Left forelimb (tissue), 1 donor: Measurements from ENCODE around the gene CCDC86.
"Not testable (repeated sequence)": the region's sequence is repeated elsewhere in the genome, so short reads cannot be mapped to it uniquely, and the experiment has no call there.

ENCODE experiments used
- DNase-seq: peaks from one replicate; pipeline ENCODE4 v3.0.0-alpha.2; 2018; ENCODE audit warnings: low spot score

CCDC86 gene, protein sequence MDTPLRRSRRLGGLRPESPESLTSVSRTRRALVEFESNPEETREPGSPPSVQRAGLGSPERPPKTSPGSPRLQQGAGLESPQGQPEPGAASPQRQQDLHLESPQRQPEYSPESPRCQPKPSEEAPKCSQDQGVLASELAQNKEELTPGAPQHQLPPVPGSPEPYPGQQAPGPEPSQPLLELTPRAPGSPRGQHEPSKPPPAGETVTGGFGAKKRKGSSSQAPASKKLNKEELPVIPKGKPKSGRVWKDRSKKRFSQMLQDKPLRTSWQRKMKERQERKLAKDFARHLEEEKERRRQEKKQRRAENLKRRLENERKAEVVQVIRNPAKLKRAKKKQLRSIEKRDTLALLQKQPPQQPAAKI

DNA sequence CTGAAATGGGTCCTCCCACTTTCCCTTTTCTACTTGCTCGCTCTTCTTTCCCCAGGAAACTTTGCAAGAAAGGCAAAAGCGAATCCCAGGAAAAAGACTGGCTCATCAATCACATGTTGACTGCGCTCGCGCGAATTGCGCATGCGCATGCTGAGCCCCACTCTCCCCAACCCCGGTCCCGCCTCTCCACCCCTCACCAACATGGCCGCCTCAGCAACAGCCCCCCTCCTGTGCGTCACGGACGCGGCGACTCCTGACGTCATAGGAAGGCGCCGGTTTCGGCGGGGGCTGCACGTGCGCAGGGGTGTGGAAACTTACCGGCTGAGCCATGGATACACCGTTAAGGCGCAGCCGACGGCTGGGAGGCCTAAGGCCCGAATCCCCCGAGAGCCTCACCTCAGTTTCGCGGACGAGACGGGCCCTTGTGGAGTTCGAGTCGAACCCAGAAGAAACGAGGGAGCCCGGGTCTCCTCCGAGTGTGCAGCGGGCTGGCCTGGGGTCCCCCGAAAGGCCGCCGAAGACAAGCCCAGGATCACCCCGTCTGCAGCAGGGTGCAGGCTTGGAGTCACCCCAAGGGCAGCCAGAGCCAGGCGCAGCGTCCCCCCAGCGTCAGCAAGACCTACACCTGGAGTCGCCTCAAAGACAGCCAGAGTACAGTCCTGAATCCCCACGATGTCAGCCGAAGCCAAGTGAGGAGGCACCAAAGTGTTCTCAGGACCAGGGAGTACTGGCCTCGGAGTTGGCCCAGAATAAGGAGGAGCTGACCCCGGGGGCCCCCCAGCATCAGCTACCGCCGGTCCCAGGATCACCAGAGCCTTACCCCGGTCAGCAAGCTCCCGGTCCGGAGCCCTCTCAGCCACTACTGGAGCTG is at the start of gene CCDC86:
CCDC86 (plus strand) TSS at position 317 of the 871 bp plus-strand sequence; CDS start at position 329, 12 bp downstream.
- peak; percentile 99 for DNase-seq

DNA sequence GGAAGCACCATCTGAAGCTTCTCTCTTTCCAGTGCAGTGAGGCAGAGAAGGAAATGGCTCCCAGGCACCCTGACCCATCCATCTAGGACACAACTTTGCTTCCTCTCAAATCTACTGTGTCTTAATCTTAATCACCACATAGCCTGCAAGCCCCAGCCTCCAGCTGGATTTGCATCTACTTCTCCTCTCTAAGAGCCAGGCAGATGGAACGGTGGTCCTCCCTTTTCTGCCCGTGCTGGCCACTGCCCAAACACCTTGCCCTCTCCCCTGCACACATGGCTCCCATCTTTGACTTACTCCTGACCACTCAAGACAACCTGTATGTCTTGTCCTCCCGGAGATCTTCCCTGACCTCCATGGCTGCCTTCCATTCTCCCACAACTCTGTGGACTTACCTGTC is 49.4 kb upstream of the CCDC86 start:
- DNase-seq = no peak

DNA sequence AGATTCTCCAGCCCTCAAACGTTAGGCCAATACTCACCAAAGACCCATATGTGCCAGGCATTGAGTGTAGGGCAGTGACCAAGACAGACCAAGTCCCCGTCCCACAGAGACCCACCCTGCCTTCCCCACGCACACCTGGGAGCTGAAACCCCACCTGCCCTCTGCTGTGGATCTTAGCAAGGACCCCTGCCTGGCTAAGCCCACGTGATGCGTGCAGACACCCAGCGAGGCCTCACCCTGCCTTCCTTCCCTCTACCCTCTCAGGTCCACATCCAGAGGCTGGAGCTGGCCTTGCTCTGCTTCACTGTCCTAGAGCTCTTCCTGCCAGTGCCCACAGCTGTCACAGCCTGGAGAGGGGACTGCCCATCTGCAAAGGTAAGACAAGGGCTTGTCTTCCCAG is 46.6 kb upstream of the CCDC86 start:
- DNase-seq = no peak

DNA sequence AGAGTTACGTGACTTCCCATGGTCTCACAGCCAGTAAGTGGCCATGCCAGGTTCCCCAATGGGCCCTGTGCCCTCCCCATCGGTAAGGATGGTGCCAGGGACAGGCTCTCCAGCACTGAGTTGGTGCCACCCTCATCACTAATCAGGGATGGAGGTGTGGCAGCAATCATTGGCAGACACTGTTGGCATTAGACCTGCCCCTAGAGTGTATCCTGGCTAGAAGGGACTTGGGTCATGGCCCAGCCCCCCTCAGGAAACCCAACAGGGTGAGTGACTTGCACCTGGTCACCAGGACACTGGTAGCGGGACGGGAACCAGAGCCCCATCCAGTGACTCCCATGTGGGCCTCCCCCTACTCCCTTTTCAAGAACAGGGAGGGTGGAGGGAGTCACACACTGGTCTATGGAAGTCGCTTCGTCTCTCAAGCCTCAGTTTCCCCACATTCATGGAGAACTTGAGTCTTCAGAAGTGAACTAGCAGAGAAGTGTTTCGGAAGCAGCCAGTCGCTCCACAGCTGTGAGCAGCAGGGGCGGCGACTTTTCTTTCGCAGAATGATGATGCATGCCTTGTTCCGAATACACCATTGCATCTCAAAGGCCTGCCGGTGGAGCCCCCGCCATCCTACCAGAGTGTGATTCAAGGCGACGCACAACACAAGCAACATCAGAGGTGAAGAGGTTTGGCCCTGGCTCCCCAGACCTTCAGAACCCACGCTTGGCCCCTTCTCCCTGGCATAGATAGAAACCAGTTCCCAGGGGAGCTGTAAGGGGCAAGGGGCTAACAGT is 43.9 kb upstream of the CCDC86 start:
- no peak for DNase-seq

DNA sequence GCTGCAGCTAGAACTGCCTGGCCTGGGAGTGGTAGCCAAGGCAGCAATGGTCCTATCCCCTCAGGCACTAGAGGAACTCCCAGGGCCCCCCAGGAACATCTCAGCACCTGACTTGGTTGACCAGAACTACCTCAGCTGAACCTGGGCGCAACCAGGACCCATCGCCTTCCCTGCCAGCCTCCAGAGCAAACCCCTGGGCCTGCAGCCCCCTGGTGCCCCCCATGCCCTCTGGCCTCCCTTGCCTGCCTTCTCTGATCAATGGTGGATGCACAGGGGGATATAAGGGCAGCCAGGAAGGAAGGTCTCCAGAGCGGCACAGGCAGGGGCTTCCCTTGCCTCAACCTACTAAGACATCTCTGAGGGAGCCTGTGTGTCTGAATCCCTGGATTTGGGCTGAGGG is 43.3 kb upstream of the CCDC86 start:
- no peak for DNase-seq

DNA sequence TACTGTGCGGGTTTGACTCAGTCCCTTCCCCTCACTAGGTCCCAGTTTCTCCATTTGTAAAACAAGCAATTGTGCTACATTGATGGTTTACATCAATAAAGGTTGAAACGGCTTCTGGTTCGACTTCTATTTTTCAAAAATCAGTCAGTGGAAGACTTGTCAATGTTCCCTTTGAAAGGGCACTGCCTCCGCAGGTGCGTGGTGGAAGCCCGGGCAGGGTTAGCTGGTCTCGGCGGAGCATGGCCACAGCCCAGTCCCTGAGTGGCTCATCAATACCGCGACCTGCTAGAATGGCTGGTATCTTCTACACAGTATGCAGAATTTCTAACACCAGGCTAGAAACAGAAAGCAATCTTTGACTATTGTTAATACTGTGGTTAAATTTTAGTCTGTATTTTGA is 40.7 kb upstream of the CCDC86 start:
- no peak for DNase-seq

DNA sequence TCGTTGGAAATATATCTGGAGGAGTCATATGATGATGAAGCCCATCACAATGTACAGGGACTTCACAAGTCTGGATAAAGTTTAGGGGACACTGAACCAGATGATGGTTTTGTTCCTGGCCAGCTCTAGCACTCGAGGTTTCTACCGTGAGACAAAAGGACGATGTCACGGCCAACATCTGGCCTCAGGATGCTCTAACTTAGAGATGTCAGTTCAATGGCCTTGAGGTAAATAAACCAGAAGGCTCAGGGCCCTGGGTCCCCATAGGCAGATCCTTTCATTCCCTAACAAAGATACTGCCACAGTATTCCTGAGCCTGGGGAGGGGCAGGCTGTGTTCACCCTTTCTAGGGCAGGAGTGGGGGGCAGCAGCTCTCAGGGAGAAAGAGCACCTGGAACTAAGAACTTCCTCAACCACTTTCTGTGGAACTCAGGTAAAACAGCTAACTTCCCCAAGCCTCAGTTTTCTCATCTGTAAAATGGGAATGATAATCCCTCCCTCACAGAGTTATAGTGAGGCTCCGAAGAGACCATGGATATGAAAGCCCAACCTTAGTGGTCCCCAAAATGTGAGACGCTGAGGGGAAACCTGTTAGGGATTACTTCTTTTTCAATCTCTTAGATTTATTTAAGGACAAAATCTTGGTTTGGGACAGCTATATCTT is 38.5 kb upstream of the CCDC86 start:
- no peak for DNase-seq

DNA sequence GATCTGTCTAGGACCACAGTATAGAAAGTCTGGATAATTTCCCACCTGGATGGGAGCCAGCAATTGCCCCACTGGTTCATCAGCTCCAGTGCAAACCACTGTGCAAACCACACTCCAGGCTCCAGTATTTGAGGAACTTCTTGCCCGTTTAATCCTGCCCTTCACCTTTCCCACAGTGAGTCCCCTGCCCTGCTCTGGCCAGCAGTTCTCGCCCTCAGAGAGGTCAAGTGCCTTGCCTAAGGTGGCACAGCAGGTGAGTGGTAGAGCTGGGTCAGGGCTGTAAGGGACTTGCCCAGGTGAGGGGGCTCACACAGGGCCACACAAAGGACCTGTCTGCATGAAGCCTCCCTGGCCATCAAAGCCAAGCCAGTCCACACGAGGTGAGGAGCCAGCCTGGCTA is 32.7 kb upstream of the CCDC86 start:
- DNase-seq = no peak

DNA sequence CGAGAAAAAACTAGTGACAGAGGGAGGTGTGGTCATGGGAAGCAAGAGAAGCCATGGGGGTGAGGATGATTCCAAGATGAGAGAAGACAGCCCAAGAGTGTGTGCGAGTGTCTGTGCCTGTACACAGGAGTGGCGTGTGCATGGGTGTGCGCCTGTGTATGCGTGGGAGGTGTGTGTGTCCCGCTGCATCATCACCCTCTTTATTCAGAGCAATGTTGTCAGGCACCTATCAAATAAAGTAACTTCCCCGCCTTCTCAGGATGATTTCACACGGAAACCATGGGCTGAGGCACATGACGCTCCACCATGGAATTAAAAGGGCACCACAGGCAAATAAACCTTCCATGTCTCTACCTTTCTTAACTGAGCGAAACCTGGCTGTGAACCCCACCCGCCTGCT is 32.2 kb upstream of the CCDC86 start:
- no peak for DNase-seq

DNA sequence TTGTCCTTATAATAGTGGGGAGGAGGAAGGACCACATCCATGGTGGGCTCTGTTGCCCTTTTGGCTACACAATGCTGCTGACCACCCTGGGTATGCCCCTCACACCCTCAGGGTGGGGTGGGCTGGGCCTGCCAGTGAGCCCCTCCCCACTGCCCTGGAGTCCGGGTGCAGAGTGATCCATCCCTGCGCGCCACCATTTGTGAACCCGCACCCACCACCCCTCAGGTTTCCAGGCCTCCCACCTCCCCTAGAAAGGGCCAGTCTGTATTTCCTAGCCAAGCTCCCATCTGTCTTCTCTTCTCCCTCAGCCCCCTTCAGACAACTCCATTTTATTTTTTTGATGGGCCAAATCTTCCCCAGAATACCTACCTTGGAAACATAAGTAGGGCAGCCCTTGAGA is 31.8 kb upstream of the CCDC86 start:
- no peak for DNase-seq

DNA sequence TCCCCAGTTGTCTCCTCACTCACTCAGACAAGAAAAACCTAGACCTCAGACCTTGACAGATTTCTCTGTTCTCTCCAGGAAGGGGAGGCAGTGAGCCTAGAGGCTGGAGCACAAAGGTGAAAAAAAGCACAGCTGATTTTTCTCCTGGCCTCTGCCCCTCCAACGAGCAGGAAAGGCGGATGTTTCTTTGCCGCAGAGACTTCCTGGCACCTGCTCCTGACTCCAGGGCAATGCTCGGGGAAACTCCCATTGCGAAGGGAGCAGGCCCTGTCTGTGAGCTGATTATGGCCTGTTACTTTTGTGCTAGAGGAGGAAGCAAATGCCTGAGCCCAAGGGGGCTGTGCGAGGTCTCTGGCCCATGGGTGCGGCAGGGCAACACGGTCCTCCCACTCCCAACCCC is 31.3 kb upstream of the CCDC86 start:
- DNase-seq = no peak

DNA sequence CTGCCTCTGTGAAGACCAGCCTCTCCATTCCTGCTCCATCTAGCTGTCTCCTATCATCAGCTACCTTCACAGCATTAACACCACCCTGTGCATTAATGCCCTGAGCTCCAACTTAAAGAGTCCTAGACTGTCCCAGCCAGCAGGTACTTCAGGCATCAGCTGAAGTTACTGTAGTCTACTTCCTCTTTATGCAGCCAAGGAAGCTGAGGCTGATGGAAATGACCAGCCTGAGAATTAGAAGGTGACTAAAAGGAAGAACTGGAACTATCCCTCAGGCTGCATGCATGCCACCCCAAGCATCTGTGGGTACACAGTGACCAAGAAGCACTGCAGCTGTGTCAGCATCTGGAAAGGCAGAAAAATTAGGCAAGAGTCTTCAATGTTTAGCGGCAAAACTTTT is 28.6 kb upstream of the CCDC86 start:
- DNase-seq = no peak

DNA sequence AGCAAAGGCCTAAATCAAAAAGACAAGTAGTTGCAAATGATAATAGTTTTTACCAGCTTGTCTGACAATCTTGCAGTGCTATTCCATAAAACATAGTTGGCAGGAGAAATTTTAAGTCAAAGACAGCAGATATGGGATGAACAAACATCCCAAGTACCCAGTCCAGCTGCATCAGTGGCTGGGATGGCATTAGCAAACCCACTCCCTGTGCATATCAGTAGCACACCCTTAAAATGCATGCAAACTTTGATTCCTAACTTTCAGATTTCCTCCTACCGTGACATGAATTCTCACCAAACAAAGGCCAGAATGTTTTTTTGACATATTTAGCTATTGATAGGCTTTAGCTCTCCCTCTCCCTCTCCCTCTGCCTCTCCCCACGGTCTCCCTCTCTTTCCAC is 27.8 kb upstream of the CCDC86 start:
- no peak for DNase-seq

DNA sequence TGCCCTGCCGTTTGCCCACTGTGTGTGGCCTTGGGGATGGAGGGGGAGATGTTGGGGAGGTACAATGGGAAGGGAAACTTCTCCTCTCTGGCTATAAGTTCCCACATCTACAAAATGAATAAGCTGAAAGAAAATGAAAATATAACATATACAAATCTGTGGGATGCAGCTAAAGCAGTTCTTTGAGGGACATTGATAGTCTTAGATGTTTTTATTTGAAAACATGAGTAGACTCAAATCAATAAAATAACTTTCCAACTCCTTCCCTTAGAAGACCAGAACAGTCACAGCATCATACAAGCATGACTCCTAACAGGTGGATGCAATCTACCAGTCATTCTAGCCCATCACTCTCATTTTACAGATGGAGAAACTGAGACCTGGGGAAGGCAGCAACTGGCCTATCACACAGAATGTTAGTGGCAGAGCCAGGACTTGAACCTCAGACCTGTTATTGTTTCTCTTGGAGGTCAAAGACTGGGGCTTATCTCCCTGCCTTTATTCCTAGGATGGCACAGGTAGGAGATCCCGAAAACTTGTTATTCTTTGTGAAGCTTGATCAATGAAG is 25.2 kb upstream of the CCDC86 start:
- no peak for DNase-seq

DNA sequence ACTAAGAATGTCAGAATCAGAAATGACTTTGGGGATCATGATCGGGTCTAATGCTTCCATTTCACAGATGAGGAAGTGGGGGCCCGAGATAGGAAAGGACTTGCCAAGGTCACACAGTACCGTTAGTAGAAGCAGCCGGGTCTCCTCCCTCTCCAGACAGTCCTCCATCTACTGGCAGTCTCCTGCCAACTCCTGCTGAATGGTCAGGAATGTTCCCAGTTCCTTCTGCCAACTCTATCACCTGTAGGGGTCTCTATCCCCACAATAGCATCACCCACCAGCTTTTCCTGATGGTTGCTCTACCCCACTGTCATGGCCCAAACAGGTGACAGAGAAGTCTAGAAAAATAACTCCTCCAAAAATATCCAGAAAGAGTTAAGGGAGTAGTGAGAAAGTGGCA is 23.9 kb upstream of the CCDC86 start:
- no peak for DNase-seq

DNA sequence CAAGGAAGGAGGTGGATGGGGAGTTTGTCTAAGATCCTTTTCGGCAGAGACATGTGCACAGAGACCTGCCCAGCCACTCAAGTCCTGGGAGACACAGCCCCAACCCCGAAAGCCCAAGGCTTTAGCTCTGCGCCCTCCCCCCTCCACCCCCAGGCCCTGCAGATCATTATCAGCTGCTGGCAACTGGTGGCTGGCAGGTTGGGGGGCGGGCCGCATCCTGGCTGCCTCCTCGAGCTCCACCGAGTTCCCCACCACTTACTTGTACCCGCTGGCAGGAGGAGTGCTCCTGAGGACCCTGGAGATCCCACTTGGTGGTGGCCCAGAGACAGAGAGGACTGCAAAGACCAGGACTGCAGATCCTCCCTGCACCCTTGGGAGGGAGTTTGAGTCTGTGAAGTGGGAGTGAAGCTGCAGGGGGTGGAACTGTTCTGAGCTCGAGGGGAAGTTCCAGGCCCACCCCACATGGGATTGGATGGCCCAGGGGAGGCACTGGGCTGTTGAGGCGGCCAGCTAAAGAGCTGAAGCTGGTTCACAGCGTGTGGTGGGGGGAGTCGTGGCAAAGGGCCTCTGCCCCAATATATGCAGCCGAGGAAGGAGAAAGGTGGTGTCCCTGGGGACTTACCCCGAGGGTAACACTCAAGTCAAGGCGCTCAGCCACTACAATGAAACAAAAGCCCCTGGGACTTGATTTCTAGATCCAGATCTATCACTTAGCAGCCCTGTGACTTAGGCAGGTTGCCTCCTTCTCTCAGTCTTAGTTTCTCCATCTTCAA is 19.9 kb upstream of the CCDC86 start:
- DNase-seq = no peak

DNA sequence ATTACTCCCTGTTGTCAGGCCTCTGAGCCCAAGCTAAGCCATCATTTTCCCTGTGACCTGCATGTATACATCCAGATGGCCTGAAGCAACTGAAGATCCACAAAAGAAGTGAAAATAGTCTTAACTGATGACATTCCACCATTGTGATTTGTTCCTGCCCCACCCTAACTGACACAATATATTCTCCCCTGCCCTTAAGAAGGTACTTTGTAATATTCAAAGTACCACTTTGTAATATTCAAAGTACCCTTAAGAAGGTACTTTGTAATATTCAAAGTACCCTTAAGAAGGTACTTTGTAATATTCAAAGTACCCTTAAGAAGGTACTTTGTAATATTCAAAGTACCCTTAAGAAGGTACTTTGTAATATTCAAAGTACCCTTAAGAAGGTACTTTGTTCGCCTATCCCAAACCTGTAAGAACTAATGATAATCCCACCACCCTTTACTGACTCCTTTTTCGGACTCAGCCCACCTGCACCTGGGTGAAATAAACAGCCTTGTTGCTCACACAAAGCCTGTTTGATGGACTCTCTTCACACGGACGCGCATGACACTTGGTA is 18.1 kb upstream of the CCDC86 start:
- DNase-seq = not testable (repeated sequence)

DNA sequence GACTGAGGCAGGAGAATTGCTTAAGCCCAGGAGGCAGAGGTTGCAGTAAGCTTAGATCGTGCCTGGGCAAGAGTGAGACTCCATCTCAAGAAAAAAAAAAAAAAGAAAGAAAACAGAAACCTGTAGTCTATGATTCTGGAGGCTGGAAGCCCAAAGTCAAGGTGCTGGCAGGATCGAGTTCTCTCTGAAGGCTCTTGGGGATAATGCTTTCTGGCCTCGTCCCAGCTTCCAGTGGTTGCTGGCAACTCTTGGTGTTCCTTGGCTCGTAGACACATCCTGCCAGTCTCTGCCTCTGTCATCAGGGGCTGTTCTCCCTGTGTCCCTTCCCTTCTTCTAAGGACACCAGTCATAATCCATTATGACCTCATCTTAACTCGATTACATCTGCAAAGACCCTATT is 16.8 kb upstream of the CCDC86 start:
- no peak for DNase-seq

DNA sequence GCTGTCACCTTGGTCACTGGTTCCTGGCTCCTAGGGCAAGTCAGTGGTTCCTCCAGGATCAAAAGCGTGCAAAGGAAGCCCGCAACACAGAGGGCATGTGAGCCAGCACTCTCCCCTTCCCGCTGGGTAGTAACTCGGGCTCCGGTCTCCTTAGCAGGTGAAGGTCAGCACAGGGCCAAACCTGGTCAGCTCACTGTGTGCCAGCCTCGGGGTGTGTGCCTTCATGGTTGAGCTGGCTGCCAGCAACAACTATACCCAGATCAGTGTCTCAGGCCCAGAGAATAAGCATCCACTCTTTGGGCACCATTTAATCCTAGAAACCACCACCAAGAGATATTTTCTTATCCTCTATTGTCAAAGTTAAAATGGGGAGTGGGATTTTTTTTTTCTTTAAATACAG is 16.1 kb upstream of the CCDC86 start:
- DNase-seq = no peak

DNA sequence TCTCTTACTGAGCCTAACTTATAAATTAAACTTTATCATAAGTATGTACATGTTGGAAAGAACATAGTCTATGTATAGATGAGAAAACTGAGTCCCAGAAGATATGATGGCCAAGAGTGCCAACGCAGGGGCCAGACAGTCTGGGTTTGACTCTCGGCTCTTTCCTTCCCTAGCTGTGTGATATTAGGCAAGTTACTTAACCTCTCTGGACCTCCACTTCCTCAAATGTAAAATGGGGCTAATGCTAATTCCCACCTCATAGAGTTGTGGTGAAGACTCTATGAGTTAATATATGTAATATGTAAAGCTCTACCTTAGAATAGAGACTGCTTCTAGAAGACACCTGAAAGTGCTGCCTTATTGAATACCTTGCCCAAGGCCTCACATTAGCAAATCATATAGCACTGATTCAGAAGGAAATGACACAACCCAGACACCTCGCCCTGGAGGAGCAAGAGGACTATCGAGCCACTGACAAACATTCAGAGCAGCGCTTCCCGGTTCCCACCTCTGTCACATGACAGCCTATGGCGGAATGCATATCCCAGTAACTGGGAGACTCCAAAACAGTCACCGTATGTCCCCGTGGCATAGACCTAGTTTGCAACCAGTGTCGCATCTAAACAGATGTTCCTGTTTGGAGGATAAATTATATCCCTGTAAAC is 11.3 kb upstream of the CCDC86 start:
- no peak for DNase-seq
